H9 (cell line): ENCODE results near the gene B3GNT7. TPM values are rescaled to one million over a fixed set of nuclear protein-coding genes. Genes with fewer than 3 reads are reported as not detected.

Experiments used
- DNase-seq: peaks from one replicate; pipeline ENCODE4 v3.0.0-alpha.2; 2017
- H2AFZ ChIP-seq: one replicate; pipeline ENCODE4 v1.6.1; 2013; ENCODE audit warnings: mild to moderate bottlenecking, low read length, control low read depth, moderate library complexity
- H2AK5ac ChIP-seq: 2 replicates; pipeline ENCODE4 v1.6.1; 2013; ENCODE audit warnings: low read length, control low read depth, mixed read lengths; ENCODE audit not compliant: insufficient read length
- H2BK120ac ChIP-seq: one replicate; pipeline ENCODE4 v1.6.1; 2013; ENCODE audit warnings: low read depth, mild to moderate bottlenecking, low read length, control low read depth, inconsistent platforms; ENCODE audit not compliant: poor library complexity, severe bottlenecking
- H2BK12ac ChIP-seq: 2 replicates; pipeline ENCODE4 v1.6.1; 2013; ENCODE audit warnings: low read length, control low read depth, mixed read lengths, low read depth; ENCODE audit not compliant: insufficient read length
- H2BK15ac ChIP-seq: 2 replicates; pipeline ENCODE4 v1.6.1; 2013; ENCODE audit warnings: low read depth, low read length, control low read depth
- H2BK20ac ChIP-seq: one replicate; pipeline ENCODE4 v1.6.1; 2013; ENCODE audit warnings: low read depth, mild to moderate bottlenecking, low read length, control low read depth, inconsistent platforms; ENCODE audit not compliant: poor library complexity, severe bottlenecking
- H2BK5ac ChIP-seq: 2 replicates; pipeline ENCODE4 v1.6.1; 2013; ENCODE audit warnings: low read length, control low read depth, mixed read lengths; ENCODE audit not compliant: insufficient read length
- H3K14ac ChIP-seq: 2 replicates; pipeline ENCODE4 v1.6.1; 2013; ENCODE audit warnings: low read length, control low read depth; ENCODE audit not compliant: insufficient read depth
- H3K18ac ChIP-seq: 2 replicates; pipeline ENCODE4 v1.6.1; 2013; ENCODE audit warnings: low read depth, mild to moderate bottlenecking, mixed read lengths, low read length, control low read depth; ENCODE audit not compliant: insufficient read length
- H3K23ac ChIP-seq: 2 replicates; pipeline ENCODE4 v1.6.1; 2013; ENCODE audit warnings: low read length, control low read depth, mixed read lengths, low read depth; ENCODE audit not compliant: insufficient read length
- H3K23me2 ChIP-seq: 2 replicates; pipeline ENCODE4 v1.6.1; 2013; ENCODE audit warnings: low read depth, mild to moderate bottlenecking, mixed read lengths, low read length, control low read depth; ENCODE audit not compliant: insufficient read length, poor library complexity, severe bottlenecking
- H3K27ac ChIP-seq: 2 replicates; pipeline ENCODE4 v1.5.1; 2013; ENCODE audit warnings: low read length, control low read depth, mixed read lengths, low read depth; ENCODE audit not compliant: insufficient read length
- H3K27me3 ChIP-seq: 2 replicates; pipeline ENCODE4 v1.6.1; 2013; ENCODE audit warnings: low read length, control low read depth, inconsistent platforms; ENCODE audit not compliant: insufficient read depth
- H3K4ac ChIP-seq: 2 replicates; pipeline ENCODE4 v1.6.1; 2013; ENCODE audit warnings: low read depth, mild to moderate bottlenecking, control low read depth, inconsistent platforms, low read length, moderate library complexity
- H3K4me1 ChIP-seq: 2 replicates; pipeline ENCODE4 v1.6.1; 2013; ENCODE audit warnings: low read length, control low read depth, inconsistent platforms; ENCODE audit not compliant: insufficient read depth
- H3K4me2 ChIP-seq: 2 replicates; pipeline ENCODE4 v1.6.1; 2013; ENCODE audit warnings: low read length, control low read depth, mixed read lengths; ENCODE audit not compliant: insufficient read length, insufficient read depth
- H3K56ac ChIP-seq: 2 replicates; pipeline ENCODE4 v1.6.1; 2013; ENCODE audit warnings: low read depth, mild to moderate bottlenecking, mixed read lengths, low read length, control low read depth; ENCODE audit not compliant: insufficient read length
- H3K79me1 ChIP-seq: 2 replicates; pipeline ENCODE4 v1.6.1; 2013; ENCODE audit warnings: low read depth, mild to moderate bottlenecking, moderate library complexity, low read length, control low read depth, inconsistent platforms; ENCODE audit not compliant: insufficient read depth, poor library complexity, severe bottlenecking
- H3K79me2 ChIP-seq: 2 replicates; pipeline ENCODE4 v1.6.1; 2013; ENCODE audit warnings: low read length, control low read depth, inconsistent platforms; ENCODE audit not compliant: insufficient read depth
- H3K9ac ChIP-seq: 2 replicates; pipeline ENCODE4 v1.6.1; 2013; ENCODE audit warnings: low read length, control low read depth, mixed read lengths; ENCODE audit not compliant: insufficient read length; ENCODE audit errors: extremely low read depth
- H3K9me3 ChIP-seq: one replicate; pipeline ENCODE4 v1.6.1; 2013; ENCODE audit warnings: low read depth, low read length, inconsistent platforms; ENCODE audit not compliant: control insufficient read depth
- H3T11ph ChIP-seq: one replicate; pipeline ENCODE4 v1.6.1; 2013; ENCODE audit warnings: mild to moderate bottlenecking, low read length, control low read depth, inconsistent platforms
- H4K20me1 ChIP-seq: one replicate; pipeline ENCODE4 v1.6.1; 2013; ENCODE audit not compliant: control insufficient read depth, insufficient read length, insufficient read depth
- H4K5ac ChIP-seq: 2 replicates; pipeline ENCODE4 v1.6.1; 2013; ENCODE audit warnings: low read depth, mild to moderate bottlenecking, mixed read lengths, low read length, control low read depth; ENCODE audit not compliant: insufficient read length
- H4K8ac ChIP-seq: replicated peaks from 2 replicates; pipeline ENCODE4 v1.6.1; 2013; ENCODE audit warnings: low read length, control low read depth, mixed read lengths, low read depth; ENCODE audit not compliant: insufficient read length
- H4K91ac ChIP-seq: 2 replicates; pipeline ENCODE4 v1.6.1; 2013; ENCODE audit warnings: low read depth, mild to moderate bottlenecking, moderate library complexity, mixed read lengths, low read length, control low read depth; ENCODE audit not compliant: insufficient read length
- H3K27ac Mint-ChIP-seq, 3 experiments: 2 replicates in 2 of 3; 3 replicates in 1 of 3; pipeline ENCODE4 v1.8.0; 2020 to 2021; ENCODE audit warnings: mixed read lengths in 3 of 3, mild to moderate bottlenecking in 1 of 3, moderate library complexity in 1 of 3
- H3K27me3 Mint-ChIP-seq: 2 replicates; pipeline ENCODE4 v1.8.0; 2021; ENCODE audit warnings: low read depth, mild to moderate bottlenecking, moderate library complexity, mixed read lengths
- H3K36me3 Mint-ChIP-seq, 3 experiments: 2 replicates in 2 of 3; 3 replicates in 1 of 3; pipeline ENCODE4 v1.8.0; 2020 to 2021; ENCODE audit warnings: low read depth in 3 of 3, mixed read lengths in 3 of 3; ENCODE audit not compliant: insufficient read depth in 1 of 3
- H3K4me1 Mint-ChIP-seq, 2 experiments: 2 replicates each; pipeline ENCODE4 v1.8.0; 2020; ENCODE audit warnings: mixed read lengths in 2 of 2
- H3K4me3 Mint-ChIP-seq, 2 experiments: 2 replicates in 1 of 2; 3 replicates in 1 of 2; pipeline ENCODE4 v1.8.0; 2020 to 2021; ENCODE audit warnings: mild to moderate bottlenecking in 2 of 2, mixed read lengths in 2 of 2, moderate library complexity in 1 of 2
- H3K9me3 Mint-ChIP-seq, 2 experiments: 2 replicates in 1 of 2; 3 replicates in 1 of 2; pipeline ENCODE4 v1.8.0; 2020; ENCODE audit warnings: mild to moderate bottlenecking in 2 of 2, mixed read lengths in 2 of 2, moderate library complexity in 1 of 2
- WGBS: extraction: QIAGEN DNeasy Blood & Tissue Kit; methylation state at CpG from one replicate; pipeline ENCODE4 v1.1.7; 2013; ENCODE audit warnings: missing lambda C conversion rate, low lambda C conversion rate, mixed read lengths; ENCODE audit not compliant: insufficient read length; ENCODE audit errors: extremely low coverage; 5-methylcytosine and 5-hydroxymethylcytosine counted together
- total RNA-seq: library from RNA; stranded (reverse); gene quantifications from 2 replicates; pipeline ENCODE4 v1.2.1, GENCODE V29; 2021
- TF ChIP-seq, protein P1 (sequence below): fragments of 200-600 bp; sonication (generic); conservative IDR thresholded peaks from 3 replicates; pipeline ENCODE4 v1.8.0; 2021; ENCODE audit warnings: antibody characterized with exemption, mild to moderate bottlenecking

B3GNT7 gene
- total RNA-seq, 1 experiment from 2014 or later: 42.2 TPM

DNA sequence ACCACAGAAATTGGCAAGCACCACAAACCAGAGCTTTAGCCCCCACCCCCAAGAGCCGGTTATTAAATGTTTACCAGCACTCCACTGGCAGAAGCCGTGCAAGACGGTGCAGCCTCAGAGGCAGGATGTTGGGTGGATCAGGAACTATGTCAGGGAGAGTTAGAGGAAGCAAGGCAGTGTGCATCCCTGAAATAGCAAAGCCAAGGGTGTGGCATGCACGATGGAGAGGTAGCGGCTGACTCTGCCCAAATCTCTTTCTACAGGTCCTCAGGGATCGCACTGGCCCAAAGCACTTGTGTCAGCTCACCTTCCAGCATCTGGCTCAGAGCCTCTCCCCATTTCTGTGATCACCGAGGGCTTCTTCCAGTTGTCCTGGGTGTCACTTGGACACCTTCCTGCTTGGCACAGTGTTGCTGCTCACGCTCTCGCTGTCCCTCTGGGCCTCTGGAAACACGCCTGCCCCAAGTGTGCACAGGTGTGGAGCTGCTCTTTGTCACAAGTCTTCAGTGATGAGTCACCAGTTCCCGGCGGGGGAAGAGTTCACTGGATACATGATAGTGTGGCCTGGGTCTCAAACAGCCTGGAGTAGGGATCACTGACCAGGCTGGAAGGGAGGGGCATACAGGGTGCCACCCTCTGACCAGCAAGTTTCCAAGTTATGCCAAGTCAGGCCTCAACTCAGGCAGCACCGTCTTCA lies 17.3 kb upstream of the B3GNT7 start:
- Histone ChIP-seq H3K23me2 (peaks cover 4% of the 10 kb centered on the region), H2AK5ac (no peak overlapping the region), H3K18ac (no peak overlapping the region), H3K27ac (no peak overlapping the region), H3K79me2 (no peaks in the 10 kb centered on the region), H2BK15ac (no peak overlapping the region), H4K20me1 (no peaks in the 10 kb centered on the region), H3K4me2 (no peak overlapping the region), H3K4me1 (peaks cover 12% of the 10 kb centered on the region; the same call in 1 of the 2 replicates), H3K14ac (no peak overlapping the region), H4K91ac (no peak overlapping the region), H2BK20ac (no peak overlapping the region), H3K4ac (no peak overlapping the region), H2AFZ (no peak overlapping the region), H3K9me3 (no peaks in the 10 kb centered on the region), H3K56ac (no peak overlapping the region), H3K27me3 (no peaks in the 10 kb centered on the region), H2BK12ac (no peak overlapping the region), H2BK5ac (no peak overlapping the region), H3K23ac (no peak overlapping the region), H2BK120ac (no peak overlapping the region), H4K5ac (no peak overlapping the region), H3K9ac (no peak overlapping the region), H4K8ac (no peak overlapping the region), H3K79me1 (no peaks in the 10 kb centered on the region), H3T11ph (no peak overlapping the region)
- Mint-ChIP-seq H3K4me3 (no peak overlapping the region), H3K4me1 (peaks cover 39 to 41% of the 10 kb centered on the region in 2 experiments), H3K27me3 (no peaks in the 10 kb centered on the region; the same call in 1 of the 2 replicates), H3K9me3 (peaks cover 3 to 5% of the 10 kb centered on the region in 2 experiments; a peak in 3 of 5 replicates), H3K36me3 (peaks cover 0 to 5% (median 4%) of the 10 kb centered on the region in 3 experiments; a peak in 5 of 7 replicates), H3K27ac (peak overlapping the region in 2 of 3 experiments; percentile 74 to 92; a peak in 4 of 7 replicates)
- DNase-seq: peak; percentile 53
- no CpG with 5 or more reads among the region's 13 CpGs for WGBS
- TF ChIP-seq, protein P1, sequence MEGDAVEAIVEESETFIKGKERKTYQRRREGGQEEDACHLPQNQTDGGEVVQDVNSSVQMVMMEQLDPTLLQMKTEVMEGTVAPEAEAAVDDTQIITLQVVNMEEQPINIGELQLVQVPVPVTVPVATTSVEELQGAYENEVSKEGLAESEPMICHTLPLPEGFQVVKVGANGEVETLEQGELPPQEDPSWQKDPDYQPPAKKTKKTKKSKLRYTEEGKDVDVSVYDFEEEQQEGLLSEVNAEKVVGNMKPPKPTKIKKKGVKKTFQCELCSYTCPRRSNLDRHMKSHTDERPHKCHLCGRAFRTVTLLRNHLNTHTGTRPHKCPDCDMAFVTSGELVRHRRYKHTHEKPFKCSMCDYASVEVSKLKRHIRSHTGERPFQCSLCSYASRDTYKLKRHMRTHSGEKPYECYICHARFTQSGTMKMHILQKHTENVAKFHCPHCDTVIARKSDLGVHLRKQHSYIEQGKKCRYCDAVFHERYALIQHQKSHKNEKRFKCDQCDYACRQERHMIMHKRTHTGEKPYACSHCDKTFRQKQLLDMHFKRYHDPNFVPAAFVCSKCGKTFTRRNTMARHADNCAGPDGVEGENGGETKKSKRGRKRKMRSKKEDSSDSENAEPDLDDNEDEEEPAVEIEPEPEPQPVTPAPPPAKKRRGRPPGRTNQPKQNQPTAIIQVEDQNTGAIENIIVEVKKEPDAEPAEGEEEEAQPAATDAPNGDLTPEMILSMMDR: no peak
